GM12801 (cell line): ENCODE data around the gene ADH1A.

Experiments used
- CTCF ChIP-seq: IDR thresholded peaks from one replicate; pipeline ENCODE4 v1.5.1; 2011; ENCODE audit warnings: control low read depth; ENCODE audit not compliant: insufficient read length; ENCODE audit errors: extremely low read depth

ADH1A gene

GRCh38 chr4:99276417-99276816, 14.4 kb downstream of the ADH1A start:
- no peak for TF ChIP-seq CTCF

GRCh38 chr4:99275885-99276284, 14.9 kb downstream of the ADH1A start:
- no peak for TF ChIP-seq CTCF

GRCh38 chr4:99275050-99275449, 15.7 kb downstream of the ADH1A start:
- no peak for TF ChIP-seq CTCF

GRCh38 chr4:99273704-99274103, 17.1 kb downstream of the ADH1A start:
- no peak for TF ChIP-seq CTCF

- no peak for TF ChIP-seq CTCF
These were observed 25.9 kb downstream of the ADH1A start for GRCh38 chr4:99264927-99265326.

- no peak for TF ChIP-seq CTCF
These were observed 38.0 kb downstream of the ADH1A start for GRCh38 chr4:99252746-99253145.

- no peak for TF ChIP-seq CTCF
These were observed 42.1 kb downstream of the ADH1A start for GRCh38 chr4:99248714-99249113.

GRCh38 chr4:99235955-99236354, 54.8 kb downstream of the ADH1A start:
- no peak for TF ChIP-seq CTCF
